GM19023 (cell line): Measurements from ENCODE around the gene ARFIP1.
"Not testable (repeated sequence)": the region's sequence is repeated elsewhere in the genome, so short reads cannot be mapped to it uniquely, and the experiment has no call there.

Source experiments
- ATAC-seq: cut with Tn5 transposase; IDR thresholded peaks from one replicate; pipeline ENCODE4 v1.9.1; 2021; ENCODE audit warnings: mild to moderate bottlenecking, moderate library complexity; ENCODE audit not compliant: unreplicated experiment

ARFIP1 gene

GRCh38 chr4:152843481-152844090 is 63.8 kb downstream of the ARFIP1 start:
- ATAC-seq, result no peak

- no peak for ATAC-seq
Observed at GRCh38 chr4:152847376-152847775, 67.6 kb downstream of the ARFIP1 start.

DNA sequence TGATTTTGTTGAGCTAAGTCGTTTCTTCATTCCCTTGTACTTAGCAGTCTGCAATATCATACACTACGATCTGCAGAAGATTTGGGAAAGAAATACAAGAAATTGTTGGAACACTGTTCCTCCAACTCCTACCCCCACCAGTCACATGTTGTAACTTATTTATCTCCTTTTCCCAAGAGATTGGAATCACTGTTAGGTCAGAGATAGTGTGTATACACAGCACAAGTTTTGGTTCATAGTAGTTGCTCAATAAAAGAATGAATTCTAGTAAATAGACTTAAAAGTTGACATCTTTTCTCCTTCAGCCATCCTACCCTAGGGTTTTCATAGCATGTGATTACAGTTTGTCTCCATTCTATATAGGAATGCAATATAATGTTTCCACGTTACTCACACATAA is 68.8 kb downstream of the ARFIP1 start:
- ATAC-seq, result no peak

GRCh38 chr4:152849350-152849749 is 69.6 kb downstream of the ARFIP1 start:
- no peak for ATAC-seq

- ATAC-seq, result no peak
Observed at GRCh38 chr4:152850377-152850776, 70.6 kb downstream of the ARFIP1 start.

GRCh38 chr4:152851226-152851625 is 71.5 kb downstream of the ARFIP1 start:
- no peak for ATAC-seq

DNA sequence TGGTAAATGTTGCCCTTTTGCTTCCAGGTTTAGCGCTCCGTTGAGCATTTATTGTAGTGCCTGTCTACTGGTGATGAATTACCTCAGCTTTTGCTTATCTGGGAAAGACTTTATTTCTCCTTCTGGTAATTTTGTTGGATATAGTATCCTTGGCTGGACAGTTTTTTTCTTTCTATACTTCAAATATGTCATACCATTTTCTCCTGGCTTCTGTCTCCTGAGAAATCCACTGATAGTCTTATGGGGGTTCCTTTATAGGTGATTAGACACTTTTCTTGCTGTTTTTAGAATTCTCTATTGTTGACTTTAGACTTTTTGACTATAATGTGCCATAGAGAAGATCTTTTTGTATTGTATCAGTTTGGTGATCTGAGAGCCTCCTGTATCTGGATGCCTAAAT is 73.5 kb downstream of the ARFIP1 start:
- no peak for ATAC-seq

DNA sequence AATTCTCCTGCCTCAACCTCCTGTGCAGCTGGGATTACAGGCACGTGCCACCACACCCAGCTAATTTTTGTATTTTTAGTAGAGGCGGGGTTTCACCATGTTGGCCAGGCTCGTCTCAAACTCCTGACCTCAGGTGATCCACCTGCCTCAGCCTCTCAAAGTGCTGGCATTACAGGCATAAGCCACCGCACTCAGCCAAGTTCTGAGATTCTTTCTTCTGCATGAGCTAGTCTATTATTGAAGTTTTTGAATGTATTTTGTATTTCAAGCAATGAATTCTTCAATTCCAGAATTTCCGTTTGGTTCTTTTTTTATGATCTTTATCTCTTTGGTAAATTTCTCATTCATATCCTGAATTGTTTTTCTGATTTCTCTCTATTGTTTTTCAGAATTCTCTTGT is 74.3 kb downstream of the ARFIP1 start:
- ATAC-seq, result not testable (repeated sequence)

DNA sequence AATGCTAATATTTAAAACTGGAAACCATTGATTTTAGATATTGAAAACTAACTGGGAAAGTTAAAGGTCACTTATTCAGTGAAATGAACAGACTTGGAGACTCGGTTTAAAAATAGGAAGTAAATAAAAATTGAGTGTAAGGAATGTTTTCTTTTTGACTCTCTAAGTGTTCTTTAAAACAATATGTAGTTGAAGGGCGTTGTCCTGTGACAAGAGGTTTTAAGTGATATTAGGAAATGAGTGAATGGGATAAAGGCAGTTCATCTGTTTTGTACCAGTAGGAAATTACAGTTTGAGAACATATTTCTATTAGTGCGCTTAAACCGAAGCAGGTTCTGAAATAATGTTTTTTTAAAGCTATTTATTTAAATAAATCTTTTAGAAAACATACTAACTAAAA is 77.2 kb downstream of the ARFIP1 start:
- ATAC-seq, result no peak

DNA sequence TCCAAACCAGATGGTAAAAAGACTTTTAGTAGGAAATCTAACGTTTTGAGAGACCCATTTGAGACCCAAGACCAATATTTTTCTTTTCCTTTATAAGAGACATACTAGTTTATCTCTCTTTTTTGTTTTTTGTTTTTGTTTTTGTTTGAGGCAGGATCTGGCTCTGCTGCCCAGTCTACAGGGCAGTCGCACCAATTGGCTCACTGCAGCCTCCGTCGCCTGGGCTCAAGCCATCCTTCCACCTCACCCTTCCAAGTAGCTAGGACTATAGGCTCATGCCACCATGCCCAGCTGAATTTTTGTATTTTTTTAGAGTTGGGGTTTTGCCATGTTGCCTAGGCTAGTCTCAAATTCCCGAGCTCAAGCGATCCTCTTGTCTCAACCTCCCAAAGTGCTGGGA is 79.2 kb downstream of the ARFIP1 start:
- no peak for ATAC-seq

- ATAC-seq, result no peak
Observed at GRCh38 chr4:152860046-152860445, 80.3 kb downstream of the ARFIP1 start.

DNA sequence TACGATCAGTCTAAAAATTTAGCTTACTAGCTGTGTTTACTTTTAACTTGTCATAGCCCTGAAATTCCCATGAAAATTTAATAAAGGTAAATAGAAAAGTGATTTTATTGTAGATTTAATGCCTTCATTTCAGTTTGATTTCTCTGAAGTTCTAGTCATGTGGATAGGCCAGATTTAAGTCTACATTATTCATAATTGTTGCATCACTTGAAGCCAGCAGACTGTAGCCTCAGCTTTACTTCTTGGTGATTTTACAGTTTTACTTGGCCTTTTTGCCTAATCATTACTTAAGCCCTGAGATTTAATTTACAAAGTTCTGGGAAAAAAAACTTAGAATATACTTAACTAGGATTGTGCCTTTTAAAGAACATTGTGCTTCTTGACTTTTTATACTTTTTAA is 82.9 kb downstream of the ARFIP1 start:
- no peak for ATAC-seq

- no peak for ATAC-seq
Observed at GRCh38 chr4:152864361-152864760, 84.6 kb downstream of the ARFIP1 start.

GRCh38 chr4:152866432-152866993 is 86.8 kb downstream of the ARFIP1 start:
- not testable (repeated sequence) for ATAC-seq

DNA sequence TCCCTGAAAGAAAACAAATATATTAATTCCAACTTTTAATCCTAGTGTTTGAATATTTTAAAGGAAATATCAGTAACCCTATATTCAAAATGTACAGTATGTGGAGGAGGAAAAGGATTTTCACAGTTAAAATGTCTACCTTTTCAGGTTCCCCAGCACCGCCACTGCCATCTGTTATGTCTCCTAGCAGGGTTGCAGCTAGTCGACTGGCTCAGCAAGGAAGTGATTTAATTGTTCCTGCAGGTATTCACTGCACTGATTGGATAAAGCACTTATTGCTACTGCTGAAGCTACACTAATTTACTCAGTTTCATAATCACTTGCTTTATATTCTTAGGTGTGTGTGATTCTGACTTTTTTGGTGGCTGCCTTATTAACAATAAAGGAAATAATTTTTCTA is 90.9 kb downstream of the ARFIP1 start:
- ATAC-seq, result no peak

DNA sequence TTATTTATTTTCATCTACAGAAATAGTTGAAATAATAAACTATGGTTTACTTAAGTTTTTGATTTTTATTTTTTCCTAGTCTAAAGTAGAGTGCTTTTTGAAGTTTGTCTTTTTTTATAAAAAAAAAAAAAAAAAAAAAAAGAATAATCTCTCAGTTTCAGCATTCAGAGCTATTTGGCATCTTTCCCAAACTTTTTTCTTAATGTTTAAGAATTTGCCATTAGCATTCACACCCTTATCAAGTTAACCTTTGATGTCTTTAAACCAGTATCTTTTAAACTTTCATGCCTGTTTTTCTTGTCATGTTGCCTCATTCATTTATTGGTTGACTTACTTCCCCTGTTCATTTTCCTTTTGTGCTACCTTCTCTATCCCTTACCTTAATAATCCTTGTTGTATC is 95.5 kb downstream of the ARFIP1 start:
- ATAC-seq, result no peak

- ATAC-seq, result no peak
Observed at GRCh38 chr4:152877868-152878267, 98.1 kb downstream of the ARFIP1 start.

DNA sequence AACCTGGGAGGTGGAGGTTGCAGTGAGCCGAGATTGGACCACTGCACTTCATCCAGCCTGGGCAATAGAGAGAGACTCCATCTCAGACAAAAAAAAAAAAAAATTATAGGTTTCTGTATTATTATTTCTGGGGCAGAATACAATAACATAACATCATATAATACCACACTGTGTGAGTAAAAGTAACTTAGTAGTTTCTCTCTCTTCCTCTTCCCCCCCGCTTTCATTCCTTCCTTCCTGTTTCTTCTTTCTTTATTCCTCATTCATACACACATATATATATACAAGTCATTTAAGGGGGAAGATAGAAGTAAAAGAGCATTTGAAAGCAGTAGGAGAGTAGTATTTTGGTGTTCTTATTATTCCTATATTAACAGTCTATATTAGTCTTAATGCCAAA is 100.5 kb downstream of the ARFIP1 start:
- ATAC-seq, result no peak

GRCh38 chr4:152881974-152882373 is 102.2 kb downstream of the ARFIP1 start:
- no peak for ATAC-seq

DNA sequence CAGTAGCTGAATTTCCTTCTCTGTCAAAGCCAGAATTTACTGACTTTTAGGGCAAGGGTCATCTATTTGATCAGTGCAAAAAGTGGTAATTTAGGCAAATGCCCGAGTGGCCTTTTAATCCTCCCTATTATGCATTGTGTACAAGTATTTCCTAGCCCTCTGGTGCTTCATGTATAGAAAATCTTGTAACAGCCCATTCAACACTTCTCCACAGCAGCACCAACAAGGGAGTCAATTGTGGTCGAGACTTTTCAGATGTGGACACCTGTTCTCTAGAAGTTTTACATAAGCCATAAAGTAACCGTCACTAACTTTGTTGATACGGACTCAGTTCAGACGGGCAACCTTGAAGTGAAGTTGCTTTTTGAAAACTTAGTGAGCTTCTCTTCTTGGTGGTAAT is 105.4 kb downstream of the ARFIP1 start:
- no peak for ATAC-seq

DNA sequence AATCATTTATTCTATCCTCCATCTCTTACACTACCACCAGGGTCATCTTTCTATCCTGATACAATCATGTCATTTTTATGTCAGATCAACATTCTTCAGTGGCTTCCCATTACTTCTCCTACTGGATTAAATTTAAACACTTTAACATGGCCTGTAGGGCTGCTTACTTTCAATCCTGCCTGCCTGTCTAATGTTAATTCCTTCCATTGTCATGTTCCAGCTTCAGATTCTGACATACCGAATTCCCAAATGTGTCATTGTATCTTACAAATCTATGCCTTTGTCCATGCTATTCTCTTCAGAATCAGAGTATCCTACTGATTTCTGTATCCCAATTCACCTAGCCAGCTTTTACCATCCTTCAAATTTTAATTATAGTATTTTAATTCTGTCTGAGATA is 106.4 kb downstream of the ARFIP1 start:
- ATAC-seq, result no peak

DNA sequence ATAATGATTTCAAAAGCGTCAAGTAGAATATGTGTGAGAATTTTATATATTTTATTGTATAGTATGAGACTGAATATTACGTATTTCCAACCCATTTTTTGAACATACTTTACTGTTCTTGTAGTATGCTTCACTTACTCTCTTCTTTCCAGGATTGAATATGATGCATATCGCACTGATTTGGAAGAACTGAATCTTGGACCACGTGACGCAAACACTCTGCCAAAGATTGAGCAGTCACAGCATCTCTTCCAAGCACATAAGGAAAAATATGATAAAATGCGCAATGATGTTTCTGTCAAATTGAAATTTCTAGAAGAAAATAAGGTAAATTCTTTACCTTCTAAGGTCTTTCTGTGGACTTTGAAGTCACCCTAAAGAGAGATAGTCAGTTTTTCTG is 108.2 kb downstream of the ARFIP1 start:
- ATAC-seq, result no peak

DNA sequence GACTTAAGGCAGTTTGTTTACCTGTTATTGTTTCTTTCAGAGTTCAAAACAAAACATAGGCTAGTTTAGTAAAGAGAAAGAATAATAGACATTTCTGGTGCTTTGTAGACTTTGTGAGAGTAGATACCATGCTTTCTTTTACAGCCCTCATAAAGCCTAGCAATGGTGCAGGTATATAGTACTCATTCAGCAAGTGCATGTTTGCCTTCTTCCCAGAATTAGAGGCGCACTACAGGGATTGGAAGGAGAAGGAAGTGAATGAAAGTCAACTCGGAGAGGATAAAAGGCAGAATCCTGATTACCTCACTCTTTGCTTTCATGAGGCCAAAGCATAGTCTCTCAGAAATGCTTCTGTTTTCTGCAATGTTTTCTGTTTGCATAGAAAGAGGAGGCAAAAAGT is 113.2 kb downstream of the ARFIP1 start:
- no peak for ATAC-seq
